Stimulated activated CD4-positive, alpha-beta T cell treated with anti-CD3 and anti-CD28 coated beads, TNF-alpha, amount 100 ng/mL, for 4 hours (primary cell): ENCODE data around the gene CDC6.

ENCODE experiments used
- DNase-seq, 3 experiments: peaks; one replicate each; pipeline ENCODE4 v3.0.0-alpha.2; 2020; ENCODE audit warnings: low read depth in 3 of 3

Gene CDC6

DNA sequence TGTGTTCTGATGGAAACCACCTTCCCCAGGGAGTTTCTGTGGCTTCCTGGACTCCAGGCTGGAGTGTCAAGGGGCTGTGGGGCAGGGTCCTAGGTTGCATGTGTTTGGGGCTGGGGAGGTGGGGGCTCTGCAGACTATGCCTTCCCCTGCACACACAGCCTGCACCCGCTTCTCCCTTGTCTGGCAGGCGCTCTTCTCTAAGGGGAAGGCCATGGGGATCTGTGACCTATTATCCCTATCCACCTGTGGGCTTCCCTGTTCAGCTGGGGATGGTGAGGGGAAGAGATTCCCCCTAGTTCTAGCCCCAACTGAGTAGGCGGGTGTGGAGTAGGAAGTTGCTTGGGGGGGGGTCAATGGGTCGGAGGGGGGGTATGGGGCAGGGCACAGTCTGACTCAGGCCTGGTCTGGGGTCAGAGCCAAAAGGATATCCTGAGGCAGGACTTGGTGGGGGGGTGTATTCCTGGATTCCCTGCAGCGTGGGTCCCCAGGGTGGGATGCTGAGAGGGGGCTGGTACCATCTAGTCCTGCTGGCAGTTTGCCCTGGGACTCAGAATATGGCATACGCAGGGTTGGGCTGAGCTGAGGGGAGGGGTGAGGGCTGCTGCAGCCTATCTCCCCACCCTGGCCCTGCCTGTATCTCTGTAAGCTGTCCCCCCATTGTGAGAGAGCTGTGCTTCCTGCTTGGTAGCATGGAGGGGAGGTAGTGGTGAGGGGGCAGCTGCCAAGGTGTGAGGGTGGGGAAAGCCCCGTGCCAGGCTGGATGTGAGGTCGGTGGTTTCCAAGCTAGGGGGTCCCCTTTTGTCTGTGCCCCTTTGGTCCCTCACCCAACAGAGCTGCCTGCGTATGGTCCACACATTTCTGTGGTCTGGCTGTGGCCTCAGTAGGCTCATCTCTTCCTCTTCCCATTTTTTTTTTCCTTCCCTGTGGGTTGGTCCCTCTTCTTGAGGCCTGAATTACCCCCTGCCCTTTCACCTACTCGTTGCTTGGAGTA, 36.0 kb downstream of the CDC6 start:
- peak in 1 of 3 experiments; percentile 70 for DNase-seq

DNA sequence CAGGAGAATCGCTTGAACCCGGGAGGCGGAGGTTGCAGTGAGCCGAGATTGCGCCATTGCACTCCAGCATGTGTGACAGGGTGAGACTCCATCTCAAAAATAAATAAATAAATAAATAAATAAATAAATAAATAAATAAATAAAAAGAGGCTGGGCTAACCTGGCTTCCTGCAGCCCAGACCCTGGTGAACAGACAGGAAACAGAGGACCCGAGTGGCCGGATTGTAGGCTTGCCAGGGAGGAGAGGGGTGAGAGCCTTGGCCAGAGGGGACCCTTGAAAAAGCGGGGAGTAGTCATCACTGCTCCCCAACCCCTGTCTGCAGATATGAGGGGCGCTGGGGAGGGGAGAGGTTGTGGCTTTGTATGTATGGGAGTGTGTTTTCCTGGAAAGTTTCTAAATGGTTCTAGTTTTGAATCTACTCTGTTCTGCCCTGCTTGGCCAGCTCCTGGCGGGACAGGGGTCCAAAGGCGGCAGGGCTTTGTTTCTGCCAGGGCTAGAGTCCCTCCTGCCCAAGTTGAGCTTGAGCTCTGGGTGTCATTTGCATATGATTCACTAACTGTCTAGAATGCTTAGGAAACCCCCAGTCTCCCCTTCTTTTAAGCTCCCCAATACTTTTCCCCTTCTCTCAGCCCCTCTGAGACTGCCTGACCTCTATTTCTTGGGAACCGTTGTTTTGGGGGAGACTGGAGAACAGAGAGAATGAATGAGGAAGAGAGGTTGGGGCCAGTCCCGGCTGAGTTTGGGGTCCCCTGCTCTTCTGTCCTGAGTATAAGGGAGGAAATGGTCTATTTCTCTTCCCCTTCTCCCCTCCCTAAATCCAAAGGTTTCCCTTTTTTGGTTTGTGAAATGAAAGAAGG, 37.7 kb downstream of the CDC6 start:
- no peak for DNase-seq

DNA sequence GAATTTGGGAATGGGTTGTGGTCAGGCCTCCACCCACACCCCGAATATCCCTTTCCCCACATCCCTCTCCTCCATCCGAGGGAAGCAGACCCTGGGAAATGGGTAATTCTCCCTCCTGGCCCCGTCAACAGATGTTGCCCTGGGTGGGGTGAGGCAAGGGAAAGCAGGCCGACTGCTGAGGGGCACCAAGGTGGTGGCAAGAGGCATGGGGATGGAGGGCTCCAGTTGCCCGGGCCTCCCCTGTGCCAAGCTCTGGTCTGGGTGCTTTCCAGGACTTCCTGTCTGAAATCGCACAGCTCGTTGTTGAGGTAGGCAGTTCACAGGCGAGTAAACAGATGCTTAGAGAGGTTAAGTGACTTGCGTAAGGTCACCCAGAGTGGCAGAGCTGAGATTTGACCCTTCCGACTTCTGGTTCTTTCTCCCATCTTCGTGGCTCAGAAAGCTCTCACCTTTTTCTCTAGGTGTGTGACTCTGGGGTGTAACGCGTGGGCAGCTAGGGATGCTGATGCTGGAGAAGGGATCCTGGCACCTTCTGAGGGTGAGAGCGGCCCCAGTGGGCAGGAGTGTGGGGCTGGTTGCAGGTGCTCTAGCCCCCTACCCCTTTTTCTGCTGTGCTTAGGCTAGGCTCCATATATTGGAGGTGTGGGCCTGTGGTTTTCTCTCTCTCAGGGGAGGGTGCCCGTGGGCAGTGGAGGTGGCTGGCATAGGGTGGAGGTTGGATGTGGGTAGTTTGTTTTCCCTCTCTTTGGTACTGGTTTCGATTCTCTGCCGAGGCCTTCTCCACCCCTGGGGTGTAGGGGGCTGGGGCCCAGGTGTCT, 38.5 kb downstream of the CDC6 start:
- no peak for DNase-seq

DNA sequence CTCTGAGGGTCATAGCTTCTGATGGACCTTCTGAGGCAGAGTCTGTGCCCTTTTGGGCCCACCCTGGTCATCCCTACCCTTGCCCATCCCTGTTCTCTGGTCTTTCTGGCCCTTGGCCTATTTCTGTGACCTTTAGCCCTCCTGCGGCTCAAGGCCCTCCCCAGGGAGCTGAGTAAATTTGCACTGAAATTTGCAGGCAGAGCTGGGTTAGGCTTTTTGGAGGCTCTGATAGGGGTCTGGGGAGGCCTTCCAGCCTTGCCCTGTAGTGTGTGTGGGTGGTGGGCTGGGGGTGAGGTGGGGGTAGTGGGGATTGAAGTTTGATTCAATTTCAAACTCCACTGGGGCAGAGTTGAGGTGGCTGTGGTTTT, 39.1 kb downstream of the CDC6 start:
- no peak for DNase-seq

DNA sequence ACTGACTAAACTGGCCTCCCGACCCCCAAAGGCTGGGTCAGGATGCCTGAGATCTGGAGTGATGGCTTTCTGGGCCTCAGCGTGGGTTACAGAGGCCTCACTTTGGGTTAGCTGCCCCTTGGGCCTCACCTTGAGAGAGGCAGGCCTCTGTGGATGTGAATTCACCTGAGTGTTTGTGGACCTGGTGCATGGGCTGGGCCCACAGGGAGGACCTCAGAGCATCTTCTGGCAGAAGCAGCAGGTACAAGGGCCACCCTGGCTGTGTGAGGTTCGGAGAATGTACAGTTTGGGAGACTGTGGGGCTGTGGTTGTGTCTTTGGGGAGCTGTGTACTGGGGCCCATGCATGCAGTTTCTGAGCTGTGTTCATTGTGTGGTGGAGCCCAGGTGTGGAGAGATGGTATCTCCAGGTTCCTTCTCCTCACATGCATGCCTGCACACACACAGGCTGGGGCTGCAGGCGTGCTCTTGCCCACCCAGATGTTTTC, 39.6 kb downstream of the CDC6 start:
- no peak for DNase-seq

DNA sequence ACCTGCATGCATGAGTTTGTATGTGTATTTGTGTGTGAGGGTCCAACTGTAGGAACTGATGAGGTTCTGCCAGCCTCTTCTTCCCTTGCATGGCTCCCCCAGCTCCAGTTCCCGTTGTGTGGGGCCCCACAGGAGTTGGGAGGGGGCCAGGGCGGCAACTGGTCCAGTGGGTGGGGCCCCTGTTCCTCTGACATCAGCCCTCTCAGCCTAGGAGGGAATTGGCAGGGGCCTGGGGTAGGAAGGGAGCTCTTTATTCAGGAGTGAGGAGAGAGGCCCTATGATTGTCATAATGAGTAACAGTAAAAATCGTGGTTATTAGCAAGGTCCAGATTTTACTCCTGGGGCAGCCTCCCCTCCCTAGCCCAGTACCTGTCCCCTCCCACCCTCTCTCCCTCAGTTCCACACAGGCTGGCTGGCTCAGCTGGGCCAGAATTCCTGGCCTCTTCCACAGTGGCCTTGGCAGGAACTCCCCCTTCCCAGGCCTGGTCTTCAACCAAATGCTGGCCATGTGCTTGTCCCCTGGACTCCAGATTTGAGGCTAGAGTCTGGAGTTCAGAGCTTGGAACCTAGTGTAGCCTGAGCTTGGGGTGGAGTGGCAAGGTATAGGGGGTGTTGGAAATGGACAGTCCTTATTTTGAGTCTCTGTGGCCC, 40.2 kb downstream of the CDC6 start:
- DNase-seq: no peak

DNA sequence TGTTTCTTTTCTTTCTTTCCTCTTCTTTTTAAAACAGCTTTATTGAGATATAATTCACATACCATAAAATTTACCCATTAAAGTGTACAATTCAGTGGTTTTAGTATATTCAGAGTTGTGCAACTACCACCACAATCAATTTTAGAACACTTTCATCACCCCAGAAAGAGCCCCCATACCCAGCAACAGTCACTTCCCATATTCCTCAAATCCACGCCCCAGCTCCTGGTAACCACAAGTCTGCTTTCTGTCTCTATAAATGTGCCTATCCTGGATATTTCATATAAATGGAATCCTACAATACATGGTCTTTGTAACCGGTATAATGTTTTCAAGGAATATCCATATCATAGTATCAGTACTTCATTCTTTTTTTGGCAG, 40.7 kb downstream of the CDC6 start:
- no peak for DNase-seq

DNA sequence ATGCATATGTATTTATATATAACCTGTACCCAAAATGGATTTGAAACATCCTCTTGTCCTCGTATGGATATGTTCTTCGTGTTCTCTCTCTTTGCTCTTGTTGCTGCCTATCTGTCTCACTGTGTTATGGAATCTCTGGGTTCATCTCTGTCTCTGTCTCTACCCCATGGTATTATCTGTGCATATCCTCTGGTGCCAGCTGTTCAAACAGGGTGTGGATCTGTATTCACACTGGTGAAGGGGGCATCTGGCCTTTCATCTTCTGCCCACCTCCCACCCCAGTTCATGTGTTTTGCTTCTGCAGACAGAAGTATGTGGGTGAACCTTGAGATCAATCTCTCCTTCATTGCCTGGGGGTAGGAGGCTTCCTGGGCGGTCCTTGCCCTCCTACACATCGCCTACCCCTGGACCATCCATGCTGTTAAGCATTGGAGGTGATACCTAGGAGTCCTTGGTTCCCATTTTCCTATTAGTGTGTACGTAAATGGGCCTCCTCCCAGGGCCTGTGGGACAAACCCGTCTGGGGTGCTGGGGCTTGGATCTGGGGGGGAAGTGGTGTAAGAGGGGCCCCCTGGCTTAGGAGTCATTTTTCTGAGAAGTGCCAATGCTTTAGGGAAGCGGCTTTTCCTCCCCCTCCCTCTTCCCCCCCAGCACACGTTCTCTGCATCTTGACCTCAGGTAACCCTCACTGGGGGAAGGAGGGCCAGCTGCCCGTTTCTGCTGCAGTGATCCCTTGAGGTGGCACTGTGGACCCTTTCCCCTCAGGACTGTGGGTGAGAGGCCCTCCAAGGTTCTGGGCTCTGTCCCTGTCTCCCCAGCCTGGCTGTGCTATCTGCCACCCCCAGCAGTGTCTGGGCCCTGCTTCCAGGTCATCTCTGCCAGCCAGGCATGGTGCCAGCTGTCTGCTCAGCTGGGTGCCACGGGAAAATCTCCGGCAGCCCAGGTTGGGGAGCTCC, 42.4 kb downstream of the CDC6 start:
- DNase-seq: no peak

DNA sequence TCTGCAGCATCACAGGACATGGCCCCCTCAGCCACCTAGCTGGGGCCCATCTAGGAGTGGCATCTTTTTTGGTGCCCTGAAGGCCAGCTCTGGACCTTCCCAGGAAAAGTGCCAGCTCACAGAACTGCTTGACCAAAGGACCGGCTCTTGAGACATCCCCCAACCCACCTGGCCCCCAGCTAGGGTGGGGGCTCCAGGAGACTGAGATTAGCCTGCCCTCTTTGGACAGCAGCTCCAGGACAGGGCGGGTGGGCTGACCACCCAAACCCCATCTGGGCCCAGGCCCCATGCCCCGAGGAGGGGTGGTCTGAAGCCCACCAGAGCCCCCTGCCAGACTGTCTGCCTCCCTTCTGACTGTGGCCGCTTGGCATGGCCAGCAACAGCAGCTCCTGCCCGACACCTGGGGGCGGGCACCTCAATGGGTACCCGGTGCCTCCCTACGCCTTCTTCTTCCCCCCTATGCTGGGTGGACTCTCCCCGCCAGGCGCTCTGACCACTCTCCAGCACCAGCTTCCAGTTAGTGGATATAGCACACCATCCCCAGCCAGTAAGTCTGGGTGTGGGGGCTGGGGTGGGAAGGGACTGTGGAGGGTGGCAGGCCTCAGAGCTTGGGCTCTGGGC, 43.3 kb downstream of the CDC6 start:
- DNase-seq: no peak

DNA sequence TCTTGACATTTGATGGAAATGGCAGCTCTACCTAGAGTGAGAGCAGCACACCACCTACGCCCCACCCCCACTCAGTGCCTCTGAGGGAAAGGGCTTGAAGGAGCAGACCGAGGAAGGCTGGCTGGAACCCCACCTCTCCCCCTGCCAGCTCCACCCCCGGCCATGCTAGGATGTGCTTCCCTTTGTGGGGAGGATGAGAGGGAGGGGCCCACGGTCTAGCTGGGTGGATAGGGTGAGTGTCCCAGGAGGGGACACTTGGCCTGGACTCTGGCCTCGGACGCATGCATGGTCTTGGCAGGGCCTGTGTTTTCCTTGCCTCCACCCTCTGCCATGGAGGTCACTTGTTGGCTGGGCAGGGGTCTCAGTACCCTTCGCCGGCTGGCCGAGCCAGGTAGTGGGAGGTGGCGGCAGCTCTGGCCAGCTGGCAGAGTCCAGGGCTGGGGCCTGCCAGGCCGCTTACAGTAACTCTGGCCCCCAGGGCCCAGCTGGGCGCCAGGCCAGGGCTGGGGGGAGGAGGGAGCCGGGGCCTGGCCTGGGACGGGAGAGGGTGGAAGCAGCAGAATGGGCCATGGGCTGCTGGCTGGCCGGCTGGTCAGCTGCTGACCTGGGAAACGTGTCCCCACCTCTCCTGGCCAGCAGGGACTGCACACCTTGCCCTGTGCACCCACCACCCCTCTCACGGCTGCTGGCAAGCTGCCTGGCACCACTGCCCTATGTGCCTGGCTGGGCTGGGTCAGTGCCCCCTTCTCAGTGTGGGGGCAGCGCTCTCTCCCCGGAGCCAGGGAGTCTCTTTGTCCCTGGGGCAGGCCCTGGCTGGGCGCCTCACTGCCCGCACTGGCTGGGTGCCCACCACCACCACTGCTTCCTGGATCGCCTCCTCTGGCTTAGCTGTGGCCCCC, 44.3 kb downstream of the CDC6 start:
- DNase-seq: no peak

DNA sequence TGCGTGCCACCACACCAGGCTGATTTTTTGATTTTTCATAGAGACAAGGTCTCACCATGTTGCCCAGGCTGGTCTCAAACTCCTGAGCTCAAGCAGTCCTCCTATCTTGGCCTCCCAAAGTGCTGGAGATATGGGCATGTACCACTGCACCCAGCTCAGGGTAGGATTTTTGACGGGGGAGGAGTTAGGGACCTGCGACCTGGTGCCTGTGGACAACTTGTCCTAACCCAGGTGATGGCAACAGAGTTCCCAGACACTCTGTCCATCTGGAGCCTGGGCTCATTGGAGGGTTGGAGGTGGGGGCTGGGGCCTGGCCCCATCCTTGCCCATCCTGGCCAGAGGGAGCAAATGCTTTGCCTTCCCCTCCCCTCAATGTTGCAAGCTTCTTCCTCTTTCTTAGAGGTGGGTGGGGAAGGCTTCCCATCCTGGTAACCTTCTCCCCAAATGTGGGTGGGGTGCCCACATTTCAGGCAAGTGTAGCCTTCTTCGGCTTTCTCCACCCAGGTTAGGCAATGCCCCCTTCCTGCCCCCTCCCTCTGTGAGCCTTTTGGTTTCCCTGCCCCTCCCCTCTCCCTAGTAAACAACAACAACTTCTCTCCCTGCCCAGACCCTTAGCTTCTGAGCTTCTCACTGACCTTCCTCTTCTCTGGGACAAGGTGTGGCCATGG, 46.2 kb downstream of the CDC6 start:
- DNase-seq: no peak

DNA sequence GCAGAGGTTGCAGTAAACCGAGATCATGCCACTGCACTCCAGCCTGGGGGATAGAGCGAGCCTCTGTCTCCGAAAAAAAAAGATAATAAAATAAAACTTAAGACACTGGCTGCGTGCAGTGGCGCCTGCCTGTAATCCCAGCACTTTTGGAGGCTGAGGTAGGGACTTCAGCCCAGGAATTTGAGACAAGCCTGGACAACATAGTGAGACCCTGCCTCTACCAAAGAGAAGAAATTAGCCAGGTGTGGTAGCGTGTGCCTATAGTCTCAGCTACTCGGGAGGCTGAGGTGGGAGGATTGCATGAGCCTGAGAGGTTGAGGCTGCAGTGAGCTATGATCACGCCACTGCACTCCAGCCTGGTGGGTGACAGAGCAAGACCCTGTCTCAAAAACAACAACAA, 47.9 kb downstream of the CDC6 start:
- no peak for DNase-seq

DNA sequence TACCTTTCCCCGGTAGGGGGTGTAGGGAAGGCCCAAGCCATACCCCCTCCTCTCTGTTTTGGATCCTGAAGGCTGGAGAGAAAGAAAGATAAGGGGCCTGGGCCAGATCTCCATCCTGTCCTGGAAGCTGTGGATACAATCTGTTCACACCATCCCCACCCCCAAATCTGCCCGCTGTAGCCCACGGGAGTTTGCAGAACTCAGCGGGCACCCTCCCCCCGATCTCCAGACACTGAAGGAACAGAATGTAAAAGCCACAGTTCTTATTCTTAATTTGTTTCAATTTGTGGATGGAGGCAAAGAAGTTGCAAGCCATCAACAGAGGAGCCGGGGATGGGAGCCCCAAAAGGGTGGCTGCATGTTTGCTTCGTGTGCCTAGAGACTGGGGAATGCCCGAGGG, 49.7 kb downstream of the CDC6 start:
- no peak for DNase-seq

DNA sequence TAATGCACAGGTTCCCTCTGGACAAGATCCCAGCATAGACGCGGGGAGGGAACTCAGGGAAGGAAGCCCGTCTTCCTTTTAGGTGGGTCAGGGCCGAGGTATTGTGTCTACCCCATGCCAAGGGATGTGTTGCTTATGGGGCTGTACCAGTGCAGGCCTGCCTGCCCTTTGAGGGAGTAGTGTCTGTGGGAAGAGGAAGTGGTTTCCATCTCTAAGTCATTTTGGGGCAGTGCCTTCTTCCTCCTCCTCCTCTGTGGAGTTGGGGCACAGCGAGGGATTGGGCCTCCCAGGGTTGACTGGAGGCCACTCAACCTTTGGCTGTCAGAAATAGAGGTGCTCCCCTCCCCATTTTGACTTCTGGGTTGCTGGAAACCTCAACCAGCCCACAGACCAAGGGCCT, 50.4 kb downstream of the CDC6 start:
- DNase-seq: no peak

DNA sequence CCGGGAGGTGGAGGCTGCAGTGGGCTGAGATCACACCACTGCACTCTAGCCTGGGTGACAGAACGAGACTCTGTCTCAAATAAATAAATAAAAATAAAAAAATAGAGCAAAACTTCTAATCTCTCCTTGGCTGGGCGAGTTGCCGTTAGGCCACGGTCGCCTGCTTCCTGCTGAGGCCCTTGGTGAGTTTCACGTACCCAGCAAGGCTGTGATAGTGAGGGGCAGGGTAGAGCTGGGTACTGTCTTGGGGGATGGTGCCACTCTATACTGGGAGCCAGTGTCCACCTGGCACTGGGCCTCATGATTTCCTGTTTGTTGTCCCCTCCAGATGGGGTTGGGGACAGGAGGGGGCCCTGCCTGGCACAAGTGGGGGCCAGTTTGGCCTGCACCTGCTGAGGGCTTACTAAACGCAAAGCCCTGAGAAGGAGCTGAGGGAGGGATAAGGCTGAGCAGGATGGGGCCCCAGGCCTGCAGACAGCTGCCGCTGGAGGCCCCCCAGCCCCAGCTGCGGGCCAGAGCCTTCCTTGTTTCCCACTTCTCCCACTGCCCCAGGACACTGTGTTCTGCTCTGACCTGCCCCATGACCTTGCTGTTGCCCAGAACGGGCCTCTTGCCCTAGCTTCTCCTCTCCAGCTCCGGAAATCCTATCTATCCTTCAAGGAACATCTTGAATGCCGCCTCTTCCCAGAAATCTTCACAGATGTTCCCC, 51.4 kb downstream of the CDC6 start:
- DNase-seq: no peak

DNA sequence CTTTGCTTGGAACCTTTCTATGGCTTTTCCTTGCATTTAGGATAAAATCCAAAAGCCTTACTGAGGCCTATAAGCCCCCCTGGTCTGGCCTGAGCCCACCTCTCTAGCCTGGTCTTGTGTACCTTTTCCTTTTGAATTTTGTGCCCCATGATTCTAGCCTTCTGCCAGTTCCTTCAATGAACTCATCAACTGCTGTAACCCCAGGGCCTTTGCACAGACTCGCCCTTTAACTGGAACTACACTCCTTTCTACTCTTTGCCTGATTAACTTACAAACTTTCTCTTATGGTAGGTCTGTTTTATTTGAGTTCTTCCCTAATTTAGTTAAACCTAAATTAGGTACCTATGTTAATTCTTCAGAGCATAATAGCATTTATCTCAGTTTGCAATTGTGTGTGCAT, 52.6 kb downstream of the CDC6 start:
- no peak for DNase-seq
